PC-3 (cell line): ENCODE measurements around the gene UGGT2. TPM values are rescaled to one million over a fixed set of nuclear protein-coding genes. Genes with fewer than 3 reads are reported as not detected.

Source experiments
- ATAC-seq: fragments of 200-7000 bp; cut with Tn5 transposase; 2 replicates; pipeline ENCODE4 v1.9.1; 2020; ENCODE audit warnings: mild to moderate bottlenecking, moderate library complexity
- BruUV-seq: library from RNA; stranded (reverse); fragments of 400-500 nt; replicated peaks from 2 replicates; lab custom pipeline; 2021; lab: Mats Ljungman, UMichigan
- CTCF ChIA-PET: fragments of 300-600 bp; sonication (Branson Sonifier 250); formaldehyde crosslinking; loops from one replicate; lab custom pipeline; 2022; ENCODE audit warnings: antibody characterized with exemption; lab: Charles Lee
- POLR2A ChIA-PET: fragments of 300-600 bp; sonication (Branson Sonifier 250); formaldehyde crosslinking; loops from one replicate; lab custom pipeline; 2022; ENCODE audit warnings: antibody characterized with exemption; ENCODE audit not compliant: unreplicated experiment; lab: Charles Lee
- DNase-seq: peaks from one replicate; pipeline ENCODE4 v3.0.0-alpha.2; 2015
- H2AFZ ChIP-seq: fragments of 300-600 bp; sonication (generic); 2 replicates; pipeline ENCODE4 v1.6.0; 2016; ENCODE audit warnings: antibody characterized with exemption, low read length
- H3F3A ChIP-seq: fragments of 300-600 bp; sonication (generic); one replicate; pipeline ENCODE4 v1.6.0; 2017; ENCODE audit warnings: antibody characterized with exemption, low read length, control low read depth, mild to moderate bottlenecking; ENCODE audit not compliant: unreplicated experiment
- H3K27ac ChIP-seq: fragments of 300-600 bp; sonication (generic); 2 replicates; pipeline ENCODE4 v1.5.1; 2016; ENCODE audit warnings: mild to moderate bottlenecking, low read length
- H3K27me3 ChIP-seq: fragments of 300-600 bp; sonication (generic); 2 replicates; pipeline ENCODE4 v1.6.1; 2016; ENCODE audit warnings: low read length, mixed read lengths
- H3K36me3 ChIP-seq: fragments of 300-600 bp; sonication (generic); 2 replicates; pipeline ENCODE4 v1.6.1; 2016; ENCODE audit warnings: low read depth, mixed run types, low read length, mixed read lengths
- H3K4me1 ChIP-seq: fragments of 300-600 bp; sonication (generic); 2 replicates; pipeline ENCODE4 v1.5.1; 2016; ENCODE audit warnings: low read length; ENCODE audit not compliant: insufficient read depth
- H3K4me2 ChIP-seq: fragments of 300-600 bp; sonication (generic); 2 replicates; pipeline ENCODE4 v1.6.0; 2016; ENCODE audit warnings: low read length
- H3K4me3 ChIP-seq: fragments of 300-600 bp; sonication (generic); 2 replicates; pipeline ENCODE4 v1.5.1; 2016; ENCODE audit warnings: mild to moderate bottlenecking, low read length, mixed read lengths
- H3K79me2 ChIP-seq: fragments of 300-600 bp; sonication (generic); 2 replicates; pipeline ENCODE4 v1.6.1; 2017; ENCODE audit warnings: low read length, mixed read lengths
- H3K9ac ChIP-seq: fragments of 300-600 bp; sonication (generic); 2 replicates; pipeline ENCODE4 v1.6.0; 2016; ENCODE audit warnings: mild to moderate bottlenecking, low read length
- H3K9me2 ChIP-seq: fragments of 300-600 bp; sonication (generic); replicated peaks from 2 replicates; pipeline ENCODE4 v1.6.1; 2016; ENCODE audit warnings: mixed run types, low read length, mixed read lengths
- H3K9me3 ChIP-seq: fragments of 300-600 bp; sonication (generic); 2 replicates; pipeline ENCODE4 v1.6.1; 2016; ENCODE audit warnings: low read length, mixed read lengths
- H4K20me1 ChIP-seq: fragments of 300-600 bp; sonication (generic); 2 replicates; pipeline ENCODE4 v1.6.1; 2016; ENCODE audit warnings: low read length, mixed read lengths
- EZH2 ChIP-seq: fragments of 300-600 bp; sonication (generic); IDR thresholded peaks from one replicate; pipeline ENCODE4 v1.6.1; 2017; ENCODE audit warnings: antibody characterized with exemption, mild to moderate bottlenecking, low read length; ENCODE audit not compliant: unreplicated experiment
- EZH2phosphoT487 ChIP-seq: fragments of 300-600 bp; sonication (generic); IDR thresholded peaks from 2 replicates; pipeline ENCODE4 v1.6.1; 2018; ENCODE audit warnings: mild to moderate bottlenecking, antibody characterized with exemption, low read length, borderline replicate concordance
- intact Hi-C: fragments of 100-400 bp; cut with micrococcal nuclease; formaldehyde crosslinking; loops from 2 replicates; pipeline ENCODE4 v1.9.0; 2023
- total RNA-seq: library from RNA; depleted of rRNA; stranded (reverse); fragments of >200 nt; gene quantifications from 2 replicates; pipeline ENCODE4 v1.2.3, GENCODE V29; 2014
- TF ChIP-seq, protein P1 (sequence below): fragments of 300-600 bp; sonication (generic); conservative IDR thresholded peaks from 2 replicates; pipeline ENCODE4 v1.5.1; 2017; ENCODE audit warnings: antibody characterized with exemption, low read depth, mild to moderate bottlenecking, low read length

UGGT2 gene
- total RNA-seq, 1 experiment from 2014 or later = 24.3 TPM

DNA sequence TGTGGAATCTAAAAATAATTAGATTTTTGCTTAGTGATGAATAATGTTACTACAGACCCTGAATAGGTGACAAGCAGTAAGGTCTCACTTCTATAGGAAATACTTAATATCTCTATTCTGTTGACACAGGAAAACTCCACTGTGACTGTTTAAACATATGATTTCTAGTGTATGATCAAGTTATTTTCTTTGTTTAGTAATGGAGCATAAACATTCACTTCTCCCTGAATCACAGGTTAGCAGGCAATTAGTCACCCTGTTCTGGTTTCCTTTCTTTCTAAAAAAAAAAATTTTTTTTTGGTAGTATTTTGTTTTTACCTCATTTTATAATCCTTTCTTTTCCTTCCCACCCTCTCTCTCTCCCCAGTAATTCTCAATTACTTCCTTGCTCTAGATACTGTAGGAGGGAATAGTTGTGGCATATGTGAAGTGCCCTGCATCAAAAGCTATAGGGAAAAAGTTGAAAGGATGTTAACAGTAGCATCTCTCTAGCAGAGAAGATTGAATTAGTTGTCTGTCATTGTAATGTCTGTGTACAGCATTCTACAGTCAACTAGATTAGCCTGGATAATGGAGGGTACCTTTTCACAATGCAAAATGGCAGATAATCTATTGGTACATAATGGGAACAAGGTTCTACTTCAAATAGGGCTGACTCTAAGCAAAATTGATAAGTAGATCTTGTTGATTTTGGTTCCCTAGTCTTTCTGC, 40.2 kb upstream of the UGGT2 start:
- DNase-seq (peak; percentile 37), ATAC-seq (peak; percentile 32)
- Histone ChIP-seq H3K36me3 (no peaks in the 10 kb centered on the region), H3K27me3 (peaks cover 34% of the 10 kb centered on the region), H3F3A (no peaks in the 10 kb centered on the region), H3K4me3 (no peak overlapping the region), H3K9me2 (no peaks in the 10 kb centered on the region), H2AFZ (no peak overlapping the region), H3K9ac (no peak overlapping the region), H3K9me3 (no peaks in the 10 kb centered on the region), H3K79me2 (no peaks in the 10 kb centered on the region), H3K27ac (no peak overlapping the region), H3K4me1 (peaks cover 15% of the 10 kb centered on the region), H3K4me2 (no peak overlapping the region), H4K20me1 (no peaks in the 10 kb centered on the region)
- TF ChIP-seq, protein P1, sequence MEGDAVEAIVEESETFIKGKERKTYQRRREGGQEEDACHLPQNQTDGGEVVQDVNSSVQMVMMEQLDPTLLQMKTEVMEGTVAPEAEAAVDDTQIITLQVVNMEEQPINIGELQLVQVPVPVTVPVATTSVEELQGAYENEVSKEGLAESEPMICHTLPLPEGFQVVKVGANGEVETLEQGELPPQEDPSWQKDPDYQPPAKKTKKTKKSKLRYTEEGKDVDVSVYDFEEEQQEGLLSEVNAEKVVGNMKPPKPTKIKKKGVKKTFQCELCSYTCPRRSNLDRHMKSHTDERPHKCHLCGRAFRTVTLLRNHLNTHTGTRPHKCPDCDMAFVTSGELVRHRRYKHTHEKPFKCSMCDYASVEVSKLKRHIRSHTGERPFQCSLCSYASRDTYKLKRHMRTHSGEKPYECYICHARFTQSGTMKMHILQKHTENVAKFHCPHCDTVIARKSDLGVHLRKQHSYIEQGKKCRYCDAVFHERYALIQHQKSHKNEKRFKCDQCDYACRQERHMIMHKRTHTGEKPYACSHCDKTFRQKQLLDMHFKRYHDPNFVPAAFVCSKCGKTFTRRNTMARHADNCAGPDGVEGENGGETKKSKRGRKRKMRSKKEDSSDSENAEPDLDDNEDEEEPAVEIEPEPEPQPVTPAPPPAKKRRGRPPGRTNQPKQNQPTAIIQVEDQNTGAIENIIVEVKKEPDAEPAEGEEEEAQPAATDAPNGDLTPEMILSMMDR = no peak
- TF ChIP-seq EZH2phosphoT487 (no peak), EZH2 (no peak)
- ChIA-PET CTCF (no interaction called here), POLR2A (no interaction called here)
- intact Hi-C loops = no loop called here
- no TSS peak for BruUV-seq

DNA sequence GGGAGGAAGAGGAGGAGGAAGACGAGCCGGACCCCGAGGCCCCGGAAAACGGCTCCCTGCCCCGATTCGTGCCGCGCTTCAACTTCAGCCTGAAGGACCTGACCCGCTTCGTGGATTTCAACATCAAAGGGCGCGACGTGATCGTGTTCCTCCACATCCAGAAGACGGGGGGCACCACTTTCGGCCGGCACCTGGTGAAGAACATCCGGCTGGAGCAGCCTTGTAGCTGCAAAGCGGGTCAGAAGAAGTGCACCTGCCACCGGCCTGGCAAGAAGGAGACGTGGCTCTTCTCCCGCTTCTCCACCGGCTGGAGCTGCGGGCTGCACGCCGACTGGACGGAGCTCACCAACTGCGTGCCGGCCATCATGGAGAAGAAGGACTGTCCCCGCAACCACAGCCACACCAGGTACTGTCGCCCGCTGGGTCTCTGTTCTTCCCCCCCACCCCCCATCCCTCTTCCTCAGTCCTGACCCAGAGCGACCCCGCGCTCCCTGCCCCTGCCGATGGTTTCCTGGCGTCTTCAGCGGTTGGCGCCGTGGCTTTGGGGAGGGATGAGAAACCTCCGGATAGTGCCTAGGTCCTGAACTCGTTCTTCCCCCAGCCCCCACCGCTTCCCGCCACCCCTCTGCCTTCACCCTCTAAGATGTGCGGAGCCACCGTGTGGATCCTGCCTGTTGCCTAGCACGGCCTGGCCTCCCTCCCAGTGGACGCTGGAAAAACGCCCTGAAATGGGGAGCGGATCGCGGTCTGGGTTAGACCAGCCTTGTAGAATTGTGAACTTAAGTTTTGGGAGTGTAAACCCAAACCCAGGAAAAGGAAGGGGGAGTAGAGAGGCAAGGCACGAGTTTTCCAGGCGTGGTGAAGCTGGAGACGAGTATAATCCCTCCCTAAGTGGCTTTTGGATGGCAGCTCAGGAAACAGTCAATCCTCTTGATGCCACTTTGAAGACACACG, 38.2 kb upstream of the UGGT2 start:
- no peaks in the 10 kb centered on the region for H3K36me3 ChIP-seq
- H4K20me1 ChIP-seq = no peaks in the 10 kb centered on the region
- peak overlapping the region; percentile 76 for H3K4me2 ChIP-seq
- DNase-seq = no peak
- peak; percentile 35 for ATAC-seq
- no peaks in the 10 kb centered on the region for H3K9me3 ChIP-seq
- no TSS peak for BruUV-seq
- ChIA-PET POLR2A (no interaction called here), CTCF (no interaction called here)
- no peaks in the 10 kb centered on the region for H3F3A ChIP-seq
- no peak overlapping the region for H3K9ac ChIP-seq
- intact Hi-C loops = no loop called here
- H3K79me2 ChIP-seq = no peaks in the 10 kb centered on the region
- peaks cover 50% of the 10 kb centered on the region for H3K27me3 ChIP-seq
- H3K27ac ChIP-seq = no peak overlapping the region
- H3K4me1 ChIP-seq = peaks cover 15% of the 10 kb centered on the region
- H2AFZ ChIP-seq = peak overlapping the region; percentile 55; the same call in 1 of the 2 replicates
- peak; percentile 21 for TF ChIP-seq EZH2
- TF ChIP-seq, protein P1 = no peak
- no peaks in the 10 kb centered on the region for H3K9me2 ChIP-seq
- H3K4me3 ChIP-seq = peak overlapping the region; percentile 58
